CD14-positive monocyte (primary cell): Measurements from ENCODE around the gene GABRG3. TPM values are rescaled to one million over a fixed set of nuclear protein-coding genes. Genes with fewer than 3 reads are reported as not detected.

ENCODE experiments used
- DNase-seq, 3 donors: peaks; one replicate each; pipeline ENCODE4 v3.0.0-alpha.2; 2011 to 2022
- H2AFZ ChIP-seq: 2 replicates; pipeline ENCODE4 v1.6.0; 2012; ENCODE audit warnings: mild to moderate bottlenecking, low read depth, low read length, inconsistent platforms; ENCODE audit not compliant: insufficient read depth, poor library complexity, severe bottlenecking
- H3K27ac ChIP-seq, 2 donors: 1 replicate in 1 of 2; 2 replicates in 1 of 2; pipeline ENCODE4 v1.5.1; 2012 to 2013; ENCODE audit warnings: low read length in 2 of 2, control low read depth in 1 of 2, inconsistent platforms in 1 of 2, low read depth in 1 of 2, mild to moderate bottlenecking in 1 of 2
- H3K27me3 ChIP-seq, 2 donors: one replicate each; pipeline versions ENCODE4 v1.6.0 to v1.6.1; 2011 to 2013; ENCODE audit warnings: low read length in 2 of 2; ENCODE audit not compliant: control insufficient read depth in 2 of 2, insufficient read depth in 2 of 2
- H3K36me3 ChIP-seq, 2 donors: replicated peaks in 1 of 2; 1 replicate in 1 of 2; 2 replicates in 1 of 2; pipeline versions ENCODE4 v1.5.1 to v1.6.1; 2012 to 2013; ENCODE audit warnings: low read length in 2 of 2, control low read depth in 1 of 2, inconsistent platforms in 1 of 2, mild to moderate bottlenecking in 1 of 2; ENCODE audit not compliant: insufficient read depth in 2 of 2, control insufficient read depth in 1 of 2
- H3K4me1 ChIP-seq, 2 donors: 1 replicate in 1 of 2; 2 replicates in 1 of 2; pipeline versions ENCODE4 v1.5.1 to v1.6.1; 2012 to 2013; ENCODE audit warnings: low read length in 2 of 2, control low read depth in 1 of 2, inconsistent platforms in 1 of 2, mild to moderate bottlenecking in 1 of 2, moderate library complexity in 1 of 2; ENCODE audit not compliant: insufficient read depth in 2 of 2, control insufficient read depth in 1 of 2
- H3K4me2 ChIP-seq: replicated peaks from 2 replicates; pipeline ENCODE3; 2012; ENCODE audit warnings: low read length, moderate library complexity, mild to moderate bottlenecking; ENCODE audit not compliant: poor library complexity, severe bottlenecking; ENCODE audit errors: extremely low read depth
- H3K4me3 ChIP-seq, 3 experiments: fragments of 200-600 bp in 1 of 3; sonication (generic) in 1 of 3; replicated peaks in 1 of 3; 1 replicate in 2 of 3; 2 replicates in 1 of 3; pipeline ENCODE4 v1.5.1; 2011 to 2013; ENCODE audit warnings: low read length in 3 of 3, mild to moderate bottlenecking in 3 of 3, control low read depth in 2 of 3, low read depth in 2 of 3, inconsistent platforms in 1 of 3, moderate library complexity in 1 of 3
- H3K79me2 ChIP-seq: 2 replicates; pipeline ENCODE4 v1.6.0; 2012; ENCODE audit warnings: mild to moderate bottlenecking, control low read depth, inconsistent platforms, low read length, moderate library complexity; ENCODE audit not compliant: insufficient read depth
- H3K9ac ChIP-seq: 2 replicates; pipeline ENCODE4 v1.6.0; 2017; ENCODE audit warnings: low read length, mild to moderate bottlenecking; ENCODE audit not compliant: insufficient read depth, poor library complexity, severe bottlenecking
- H3K9me3 ChIP-seq, 2 donors: replicated peaks in 1 of 2; 1 replicate in 1 of 2; 2 replicates in 1 of 2; pipeline versions ENCODE4 v1.5.1 to v1.6.1; 2012 to 2013; ENCODE audit warnings: low read length in 2 of 2, control low read depth in 1 of 2; ENCODE audit not compliant: control insufficient read depth in 1 of 2, insufficient read depth in 1 of 2
- H4K20me1 ChIP-seq: 2 replicates; pipeline ENCODE4 v1.6.0; 2012; ENCODE audit warnings: mild to moderate bottlenecking, low read length, control low read depth, moderate library complexity; ENCODE audit not compliant: insufficient read depth
- H3K27ac Mint-ChIP-seq, 7 donors: one replicate each; pipeline ENCODE4 v1.8.0; 2020; ENCODE audit warnings: mild to moderate bottlenecking in 7 of 7, mixed read lengths in 7 of 7, moderate library complexity in 6 of 7, inconsistent platforms in 2 of 7
- H3K27me3 Mint-ChIP-seq, 3 donors: one replicate each; pipeline ENCODE4 v1.8.0; 2021 to 2022; ENCODE audit warnings: low read depth in 3 of 3, mild to moderate bottlenecking in 3 of 3, mixed read lengths in 3 of 3, moderate library complexity in 3 of 3, inconsistent platforms in 1 of 3
- H3K36me3 Mint-ChIP-seq, 2 donors: one replicate each; pipeline ENCODE4 v1.8.0; 2020; ENCODE audit warnings: mixed read lengths in 2 of 2, inconsistent platforms in 1 of 2, mild to moderate bottlenecking in 1 of 2
- H3K4me1 Mint-ChIP-seq: one replicate; pipeline ENCODE4 v1.8.0; 2020; ENCODE audit warnings: mild to moderate bottlenecking, mixed read lengths
- H3K4me3 Mint-ChIP-seq, 2 donors: one replicate each; pipeline ENCODE4 v1.8.0; 2020; ENCODE audit warnings: mild to moderate bottlenecking in 2 of 2, mixed read lengths in 2 of 2, moderate library complexity in 1 of 2
- H3K9me3 Mint-ChIP-seq, 7 donors: one replicate each; pipeline ENCODE4 v1.8.0; 2020 to 2022; ENCODE audit warnings: mixed read lengths in 7 of 7, mild to moderate bottlenecking in 6 of 7, moderate library complexity in 6 of 7, inconsistent platforms in 2 of 7
- WGBS: methylation state at CpG from one replicate; pipeline ENCODE4 v1.1.5; 2013; ENCODE audit warnings: missing lambda C conversion rate; ENCODE audit not compliant: insufficient coverage; 5-methylcytosine and 5-hydroxymethylcytosine counted together
- intact Hi-C, 2 donors: fragments of 100-400 bp; cut with micrococcal nuclease; formaldehyde crosslinking; loops; one replicate each; pipeline versions ENCODE4 v1.15.0 to v1.15.1; 2023
- polyA plus RNA-seq, 3 donors: library from polyadenylated mRNA; depleted of rRNA in 1 of 3; unstranded in 2 of 3; stranded (reverse) in 1 of 3; fragments of 300-500 nt in 2 of 3; fragments of >200 nt in 1 of 3; fragmentation: Illumina TruSeq in 2 of 3; gene quantifications; 1 replicate in 2 of 3; 2 replicates in 1 of 3; pipeline ENCODE4 v1.2.3, GENCODE V29; 2012 to 2021
- TF ChIP-seq, protein P1 (sequence below): fragments of 200-600 bp; IDR thresholded peaks from one replicate; pipeline ENCODE4 v1.8.0; 2022; ENCODE audit warnings: antibody characterized with exemption, mild to moderate bottlenecking

The GABRG3 gene
- polyA plus RNA-seq, 3 donors = not detected

DNA sequence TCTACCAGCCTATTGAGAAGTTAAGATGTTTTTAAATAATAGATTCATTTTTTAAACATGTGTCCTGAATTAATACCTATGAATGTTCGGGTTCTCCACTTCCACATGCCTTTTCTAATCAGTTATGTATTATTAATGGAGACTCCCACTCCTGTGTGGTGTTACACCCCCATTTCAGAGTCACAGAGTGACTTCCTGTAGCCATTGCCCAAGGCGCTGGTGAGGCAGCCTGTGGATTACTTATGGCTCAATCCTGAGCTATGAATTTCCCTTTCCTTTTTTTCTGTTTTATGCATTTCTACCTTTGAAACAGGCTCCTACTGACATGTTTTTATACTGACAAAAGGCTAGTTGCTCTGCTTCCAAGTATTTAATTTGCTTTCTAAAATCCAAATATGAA is 162.3 kb downstream of the GABRG3 start:
- no peak overlapping the region for H3K4me3 Mint-ChIP-seq
- Histone ChIP-seq H3K27me3 (no peaks in the 10 kb centered on the region), H3K9ac (no peak overlapping the region), H3K36me3 (no peaks in the 10 kb centered on the region), H3K27ac (no peak overlapping the region), H3K4me1 (no peaks in the 10 kb centered on the region), H3K4me2 (no peak overlapping the region), H2AFZ (no peak overlapping the region), H3K4me3 (no peak overlapping the region), H3K9me3 (peaks cover 10 to 26% of the 10 kb centered on the region in 2 donors), H3K79me2 (no peaks in the 10 kb centered on the region), H4K20me1 (no peaks in the 10 kb centered on the region)
- TF ChIP-seq, protein P1, sequence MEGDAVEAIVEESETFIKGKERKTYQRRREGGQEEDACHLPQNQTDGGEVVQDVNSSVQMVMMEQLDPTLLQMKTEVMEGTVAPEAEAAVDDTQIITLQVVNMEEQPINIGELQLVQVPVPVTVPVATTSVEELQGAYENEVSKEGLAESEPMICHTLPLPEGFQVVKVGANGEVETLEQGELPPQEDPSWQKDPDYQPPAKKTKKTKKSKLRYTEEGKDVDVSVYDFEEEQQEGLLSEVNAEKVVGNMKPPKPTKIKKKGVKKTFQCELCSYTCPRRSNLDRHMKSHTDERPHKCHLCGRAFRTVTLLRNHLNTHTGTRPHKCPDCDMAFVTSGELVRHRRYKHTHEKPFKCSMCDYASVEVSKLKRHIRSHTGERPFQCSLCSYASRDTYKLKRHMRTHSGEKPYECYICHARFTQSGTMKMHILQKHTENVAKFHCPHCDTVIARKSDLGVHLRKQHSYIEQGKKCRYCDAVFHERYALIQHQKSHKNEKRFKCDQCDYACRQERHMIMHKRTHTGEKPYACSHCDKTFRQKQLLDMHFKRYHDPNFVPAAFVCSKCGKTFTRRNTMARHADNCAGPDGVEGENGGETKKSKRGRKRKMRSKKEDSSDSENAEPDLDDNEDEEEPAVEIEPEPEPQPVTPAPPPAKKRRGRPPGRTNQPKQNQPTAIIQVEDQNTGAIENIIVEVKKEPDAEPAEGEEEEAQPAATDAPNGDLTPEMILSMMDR = no peak
- no peak for DNase-seq
- peaks cover 0 to 26% (median 6%) of the 10 kb centered on the region in 7 donors for H3K9me3 Mint-ChIP-seq
- intact Hi-C loops = no loop called here
- 80% methylated on average over 1 of the region's 2 CpGs for WGBS
- H3K4me1 Mint-ChIP-seq = no peaks in the 10 kb centered on the region
- H3K36me3 Mint-ChIP-seq = no peaks in the 10 kb centered on the region
- peaks cover 0 to 2% (median 0%) of the 10 kb centered on the region in 3 donors for H3K27me3 Mint-ChIP-seq
- no peak overlapping the region for H3K27ac Mint-ChIP-seq

DNA sequence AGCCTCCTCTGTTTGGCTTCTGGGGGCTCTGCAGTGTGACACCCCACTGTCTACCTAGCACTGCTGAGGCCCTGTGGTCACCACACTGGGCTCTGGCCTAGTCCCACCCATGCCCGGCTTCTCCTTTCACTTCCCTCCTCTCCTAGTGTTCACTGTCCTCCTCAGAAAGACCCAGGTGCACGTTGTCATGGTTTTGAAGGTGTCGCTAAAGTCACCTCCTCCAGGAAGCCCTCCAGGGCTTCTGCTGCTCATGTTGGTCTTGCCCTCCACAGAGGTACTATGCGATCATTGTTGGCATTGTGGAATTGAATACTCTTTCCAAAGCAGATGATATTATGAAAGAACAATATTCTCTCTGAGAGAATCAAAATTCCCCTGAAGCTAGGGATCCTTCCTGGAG is 163.5 kb downstream of the GABRG3 start:
- Mint-ChIP-seq H3K4me1 (no peaks in the 10 kb centered on the region), H3K27ac (no peak overlapping the region), H3K36me3 (no peaks in the 10 kb centered on the region), H3K4me3 (no peak overlapping the region), H3K27me3 (peaks cover 0 to 2% (median 2%) of the 10 kb centered on the region in 3 donors), H3K9me3 (peaks cover 0 to 32% (median 7%) of the 10 kb centered on the region in 7 donors)
- Histone ChIP-seq H3K9ac (no peak overlapping the region), H3K4me3 (no peak overlapping the region), H3K36me3 (no peaks in the 10 kb centered on the region), H3K27ac (no peak overlapping the region), H2AFZ (no peak overlapping the region), H3K4me1 (no peaks in the 10 kb centered on the region), H3K9me3 (peaks cover 15 to 34% of the 10 kb centered on the region in 2 donors), H3K27me3 (no peaks in the 10 kb centered on the region), H3K79me2 (no peaks in the 10 kb centered on the region), H3K4me2 (no peak overlapping the region), H4K20me1 (no peaks in the 10 kb centered on the region)
- TF ChIP-seq, protein P1 = no peak
- WGBS = 79% methylated on average over 2 of the region's 4 CpGs
- DNase-seq = no peak
- intact Hi-C loops = no loop called here
